B cell (primary cell): Measurements from ENCODE around the gene MGME1. TPM values are rescaled to one million over a fixed set of nuclear protein-coding genes. Genes with fewer than 3 reads are reported as not detected.

Experiments
- ATAC-seq: fragments of 200-7000 bp; cut with Tn5 transposase; one replicate; pipeline ENCODE4 v1.10.0; 2021; ENCODE audit warnings: low read depth, mild to moderate bottlenecking, moderate number of reproducible peaks, moderate library complexity
- CTCF ChIA-PET: fragments of 350-600 bp; sonication (Branson Sonifier 250); formaldehyde crosslinking; loops from one replicate; lab custom pipeline; 2021; ENCODE audit warnings: antibody characterized with exemption, inconsistent platforms; lab: Charles Lee
- POLR2A ChIA-PET: fragments of 350-600 bp; sonication (Branson Sonifier 250); formaldehyde crosslinking; loops from one replicate; lab custom pipeline; 2021; ENCODE audit warnings: antibody characterized with exemption; lab: Charles Lee
- DNase-seq: peaks from one replicate; pipeline ENCODE4 v3.0.0; 2013
- H2AFZ ChIP-seq: 2 replicates; pipeline ENCODE4 v1.6.1; 2012; ENCODE audit warnings: mild to moderate bottlenecking, low read depth, low read length; ENCODE audit not compliant: insufficient read depth, poor library complexity, severe bottlenecking
- H3K27ac ChIP-seq, 2 donors: 1 replicate in 1 of 2; 2 replicates in 1 of 2; pipeline ENCODE4 v1.5.1; 2012 to 2013; ENCODE audit warnings: low read length in 2 of 2, mild to moderate bottlenecking in 2 of 2, moderate library complexity in 1 of 2
- H3K27me3 ChIP-seq, 4 experiments: fragments of 200-600 bp in 1 of 4; sonication (generic) in 1 of 4; replicated peaks in 1 of 4; 1 replicate in 2 of 4; 2 replicates in 2 of 4; pipeline versions ENCODE4 v1.6.1 to v1.7.0; 2013 to 2016; ENCODE audit warnings: low read length in 3 of 4, mild to moderate bottlenecking in 2 of 4, mixed read lengths in 1 of 4, moderate library complexity in 1 of 4; ENCODE audit not compliant: insufficient read depth in 4 of 4, control insufficient read depth in 3 of 4; ENCODE audit errors: control extremely low read depth in 1 of 4
- H3K36me3 ChIP-seq, 2 experiments: replicated peaks in 1 of 2; 1 replicate in 1 of 2; 2 replicates in 1 of 2; pipeline versions ENCODE4 v1.6.1 to v1.7.1; 2013; ENCODE audit warnings: low read length in 1 of 2; ENCODE audit not compliant: insufficient read depth in 2 of 2, control insufficient read depth in 1 of 2; ENCODE audit errors: control extremely low read depth in 1 of 2, extremely low read depth in 1 of 2
- H3K4me1 ChIP-seq, 2 donors: fragments of 200-600 bp in 1 of 2; sonication (generic) in 1 of 2; 1 replicate in 1 of 2; 2 replicates in 1 of 2; pipeline versions ENCODE4 v1.5.1 to v1.6.1; 2013 to 2017; ENCODE audit warnings: low read length in 2 of 2; ENCODE audit not compliant: control insufficient read depth in 2 of 2, insufficient read depth in 2 of 2
- H3K4me2 ChIP-seq: replicated peaks from 2 replicates; pipeline ENCODE3; 2012; ENCODE audit warnings: mild to moderate bottlenecking, low read depth, low read length; ENCODE audit not compliant: poor library complexity, severe bottlenecking
- H3K4me3 ChIP-seq, 5 experiments: fragments of 200-600 bp in 1 of 5; sonication (generic) in 1 of 5; 1 replicate in 3 of 5; 2 replicates in 2 of 5; pipeline versions ENCODE4 v1.5.1 to v1.7.0; 2011 to 2016; ENCODE audit warnings: low read length in 4 of 5, mild to moderate bottlenecking in 4 of 5, low read depth in 2 of 5, control low read depth in 1 of 5, moderate library complexity in 1 of 5; ENCODE audit not compliant: insufficient read depth in 1 of 5; ENCODE audit errors: control extremely low read depth in 1 of 5, extremely low read depth in 1 of 5
- H3K79me2 ChIP-seq: fragments of 200-600 bp; sonication (generic); one replicate; pipeline ENCODE4 v1.6.0; 2016; ENCODE audit warnings: low read length; ENCODE audit not compliant: control insufficient read depth, insufficient read depth
- H3K9ac ChIP-seq: fragments of 200-600 bp; sonication (generic); 2 replicates; pipeline ENCODE4 v1.6.1; 2017; ENCODE audit warnings: mild to moderate bottlenecking, low read length, moderate library complexity
- H3K9me3 ChIP-seq, 3 donors: one replicate each; pipeline versions ENCODE4 v1.6.1 to v1.7.1; 2013; ENCODE audit warnings: low read length in 2 of 3; ENCODE audit not compliant: control insufficient read depth in 2 of 3, insufficient read depth in 1 of 3; ENCODE audit errors: control extremely low read depth in 1 of 3
- H4K20me1 ChIP-seq: 2 replicates; pipeline ENCODE4 v1.6.0; 2012; ENCODE audit warnings: mild to moderate bottlenecking, low read length; ENCODE audit not compliant: insufficient read depth, control insufficient read depth, poor library complexity, severe bottlenecking
- H3K27ac Mint-ChIP-seq: one replicate; pipeline ENCODE4 v1.8.0; 2021; ENCODE audit warnings: mixed read lengths
- H3K27me3 Mint-ChIP-seq: one replicate; pipeline ENCODE4 v1.8.0; 2021; ENCODE audit warnings: mixed read lengths
- H3K4me1 Mint-ChIP-seq: one replicate; pipeline ENCODE4 v1.8.0; 2021; ENCODE audit warnings: mixed read lengths
- H3K4me3 Mint-ChIP-seq: one replicate; pipeline ENCODE4 v1.8.0; 2021; ENCODE audit warnings: mixed read lengths
- H3K9me3 Mint-ChIP-seq: one replicate; pipeline ENCODE4 v1.8.0; 2022; ENCODE audit warnings: mixed read lengths; ENCODE audit not compliant: insufficient read depth
- EZH2 ChIP-seq: IDR thresholded peaks from 2 replicates; pipeline ENCODE4 v1.6.1; 2012; ENCODE audit warnings: borderline replicate concordance, low read depth, mild to moderate bottlenecking, moderate library complexity, low read length; ENCODE audit not compliant: insufficient read depth, poor library complexity, severe bottlenecking
- WGBS: methylation state at CpG from one replicate; pipeline ENCODE4 v1.1.5; 2013; ENCODE audit warnings: missing lambda C conversion rate; ENCODE audit not compliant: insufficient coverage; 5-methylcytosine and 5-hydroxymethylcytosine counted together
- intact Hi-C: fragments of 100-400 bp; cut with micrococcal nuclease; formaldehyde crosslinking; loops from one replicate; pipeline ENCODE4 v1.10.0; 2022
- polyA plus RNA-seq: library from polyadenylated mRNA; depleted of rRNA; stranded (reverse); fragments of >200 nt; gene quantifications from 2 replicates; pipeline ENCODE4 v1.2.3, GENCODE V29; 2012
- small RNA-seq: library from RNA; depleted of rRNA; stranded (forward); fragments of <200 nt; gene quantifications from one replicate; pipeline ENCODE3, GENCODE V24; 2012; ENCODE audit warnings: low replicate concordance, low read depth; ENCODE audit not compliant: insufficient read length
- total RNA-seq, 2 donors: library from RNA; stranded (reverse); fragments of 120-200 nt in 1 of 2; gene quantifications; 1 replicate in 1 of 2; 2 replicates in 1 of 2; pipeline versions ENCODE4 v1.2.3 to v1.2.4, GENCODE V29; 2013 to 2022
- TF ChIP-seq, protein P1 (sequence below): fragments of 200-600 bp; IDR thresholded peaks from one replicate; pipeline ENCODE4 v1.8.0; 2022; ENCODE audit warnings: antibody characterized with exemption, mild to moderate bottlenecking

MGME1 gene
- total and polyA plus RNA-seq, 2 donors (not counting 1 experiment from before 2014, with no cell fraction given) = 29.8 to 33.2 TPM

GRCh38 chr20:18034039-18034438, 65.2 kb downstream of the MGME1 start:
- WGBS = 77% methylated on average over 4 of the region's 5 CpGs
- no peaks in the 10 kb centered on the region for H3K36me3 ChIP-seq
- Mint-ChIP-seq H3K27me3 (peaks cover 21% of the 10 kb centered on the region), H3K4me3 (no peak overlapping the region), H3K9me3 (no peaks in the 10 kb centered on the region), H3K27ac (no peak overlapping the region), H3K4me1 (no peaks in the 10 kb centered on the region)
- H3K79me2 ChIP-seq = no peaks in the 10 kb centered on the region
- H3K9me3 ChIP-seq = no peaks in the 10 kb centered on the region
- H2AFZ ChIP-seq = no peak overlapping the region
- H3K27ac ChIP-seq = no peak overlapping the region
- intact Hi-C loops = no loop called here
- CTCF ChIA-PET = no interaction called here
- no peak for DNase-seq
- H4K20me1 ChIP-seq = no peaks in the 10 kb centered on the region
- ATAC-seq = no peak
- no peak overlapping the region for H3K4me2 ChIP-seq
- H3K27me3 ChIP-seq = peaks cover 0 to 4% (median 0%) of the 10 kb centered on the region in 4 experiments
- TF ChIP-seq, protein P1, sequence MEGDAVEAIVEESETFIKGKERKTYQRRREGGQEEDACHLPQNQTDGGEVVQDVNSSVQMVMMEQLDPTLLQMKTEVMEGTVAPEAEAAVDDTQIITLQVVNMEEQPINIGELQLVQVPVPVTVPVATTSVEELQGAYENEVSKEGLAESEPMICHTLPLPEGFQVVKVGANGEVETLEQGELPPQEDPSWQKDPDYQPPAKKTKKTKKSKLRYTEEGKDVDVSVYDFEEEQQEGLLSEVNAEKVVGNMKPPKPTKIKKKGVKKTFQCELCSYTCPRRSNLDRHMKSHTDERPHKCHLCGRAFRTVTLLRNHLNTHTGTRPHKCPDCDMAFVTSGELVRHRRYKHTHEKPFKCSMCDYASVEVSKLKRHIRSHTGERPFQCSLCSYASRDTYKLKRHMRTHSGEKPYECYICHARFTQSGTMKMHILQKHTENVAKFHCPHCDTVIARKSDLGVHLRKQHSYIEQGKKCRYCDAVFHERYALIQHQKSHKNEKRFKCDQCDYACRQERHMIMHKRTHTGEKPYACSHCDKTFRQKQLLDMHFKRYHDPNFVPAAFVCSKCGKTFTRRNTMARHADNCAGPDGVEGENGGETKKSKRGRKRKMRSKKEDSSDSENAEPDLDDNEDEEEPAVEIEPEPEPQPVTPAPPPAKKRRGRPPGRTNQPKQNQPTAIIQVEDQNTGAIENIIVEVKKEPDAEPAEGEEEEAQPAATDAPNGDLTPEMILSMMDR = no peak
- TF ChIP-seq EZH2 = no peak
- H3K4me3 ChIP-seq = no peak overlapping the region
- POLR2A ChIA-PET = no interaction called here
- no peaks in the 10 kb centered on the region for H3K4me1 ChIP-seq
- H3K9ac ChIP-seq = no peak overlapping the region

- Histone ChIP-seq H3K9ac (no peak overlapping the region), H3K9me3 (peaks cover 0 to 8% (median 5%) of the 10 kb centered on the region in 3 donors), H3K4me1 (no peaks in the 10 kb centered on the region), H4K20me1 (no peaks in the 10 kb centered on the region), H3K4me2 (no peak overlapping the region), H3K27me3 (peaks cover 0 to 13% (median 4%) of the 10 kb centered on the region in 4 experiments), H3K4me3 (no peak overlapping the region), H2AFZ (no peak overlapping the region), H3K36me3 (no peaks in the 10 kb centered on the region), H3K79me2 (no peaks in the 10 kb centered on the region), H3K27ac (no peak overlapping the region)
- Mint-ChIP-seq H3K27me3 (peaks cover 41% of the 10 kb centered on the region), H3K27ac (no peak overlapping the region), H3K4me3 (no peak overlapping the region), H3K9me3 (no peaks in the 10 kb centered on the region), H3K4me1 (no peaks in the 10 kb centered on the region)
- POLR2A ChIA-PET = no interaction called here
- DNase-seq = no peak
- TF ChIP-seq EZH2 = no peak
- TF ChIP-seq, protein P1 = no peak
- no peak for ATAC-seq
- CTCF ChIA-PET = no interaction called here
- WGBS = 84% methylated on average over 3 of the region's 5 CpGs
- intact Hi-C loops = no loop called here
Observed at GRCh38 chr20:18039063-18039462, 70.2 kb downstream of the MGME1 start.

Small RNA genes within 50 kb of the gene (small RNA-seq; reads per million reads assigned to genes)
- gene SNORD17 = 1,461 reads per million, percentile 98 among the genes with 10 or more reads in this experiment

Other genes starting within 250 kb of the MGME1 start
- 119 and 128 TPM in 2 replicates for gene SNX5, start 224 bp upstream of the MGME1 start, total RNA-seq
- gene SNX5, start 224 bp upstream of the MGME1 start, polyA plus RNA-seq = 97.8 and 136 TPM in 2 replicates
- gene OVOL2, start 88.9 kb downstream of the MGME1 start, total RNA-seq = not detected in 2 replicates
- not detected in 2 replicates for gene OVOL2, start 88.9 kb downstream of the MGME1 start, polyA plus RNA-seq
- gene KAT14, start 168.8 kb downstream of the MGME1 start, total RNA-seq = 15.1 and 15.5 TPM in 2 replicates
- gene KAT14, start 168.8 kb downstream of the MGME1 start, polyA plus RNA-seq = 7.9 and 9.9 TPM in 2 replicates
- 10.7 and 13.0 TPM in 2 replicates for gene PET117, start 168.8 kb downstream of the MGME1 start, total RNA-seq
- 2.1 and 5.1 TPM in 2 replicates for gene PET117, start 168.8 kb downstream of the MGME1 start, polyA plus RNA-seq